Measurements from ENCODE around the gene IL36RN.

GRCh38 chr2:113058411-113058994, 495 bp upstream of the IL36RN start:
- TF ChIP-seq, protein P1, sequence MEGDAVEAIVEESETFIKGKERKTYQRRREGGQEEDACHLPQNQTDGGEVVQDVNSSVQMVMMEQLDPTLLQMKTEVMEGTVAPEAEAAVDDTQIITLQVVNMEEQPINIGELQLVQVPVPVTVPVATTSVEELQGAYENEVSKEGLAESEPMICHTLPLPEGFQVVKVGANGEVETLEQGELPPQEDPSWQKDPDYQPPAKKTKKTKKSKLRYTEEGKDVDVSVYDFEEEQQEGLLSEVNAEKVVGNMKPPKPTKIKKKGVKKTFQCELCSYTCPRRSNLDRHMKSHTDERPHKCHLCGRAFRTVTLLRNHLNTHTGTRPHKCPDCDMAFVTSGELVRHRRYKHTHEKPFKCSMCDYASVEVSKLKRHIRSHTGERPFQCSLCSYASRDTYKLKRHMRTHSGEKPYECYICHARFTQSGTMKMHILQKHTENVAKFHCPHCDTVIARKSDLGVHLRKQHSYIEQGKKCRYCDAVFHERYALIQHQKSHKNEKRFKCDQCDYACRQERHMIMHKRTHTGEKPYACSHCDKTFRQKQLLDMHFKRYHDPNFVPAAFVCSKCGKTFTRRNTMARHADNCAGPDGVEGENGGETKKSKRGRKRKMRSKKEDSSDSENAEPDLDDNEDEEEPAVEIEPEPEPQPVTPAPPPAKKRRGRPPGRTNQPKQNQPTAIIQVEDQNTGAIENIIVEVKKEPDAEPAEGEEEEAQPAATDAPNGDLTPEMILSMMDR (conservative IDR thresholded peaks at IDR 0.05; ENCODE audit: low read depth, low read length), result no peak
- TF ChIP-seq EZH2phosphoT487 (IDR thresholded peaks at IDR 0.05; ENCODE audit: borderline replicate concordance, low read length), result no peak

All from PC-3 (cell line).